Suprapubic skin (tissue), 2 donors: ENCODE results near the gene SYNE2.

Source experiments
- EP300 ChIP-seq: sonication (generic); formaldehyde crosslinking; IDR thresholded peaks from one replicate; pipeline ENCODE4 v1.6.1; 2017; ENCODE audit warnings: antibody characterized with exemption
- POLR2A ChIP-seq, 2 donors: fragments of 450-650 bp; IDR thresholded peaks; one replicate each; pipeline ENCODE4 v1.6.1; 2017; ENCODE audit warnings: antibody characterized with exemption in 2 of 2, mild to moderate bottlenecking in 2 of 2, moderate library complexity in 2 of 2

- TF ChIP-seq POLR2A (IDR thresholded peaks at IDR 0.05) (no peak), EP300 (no peak)
These were observed 57.2 kb downstream of the SYNE2 start for GRCh38 chr14:63909984-63910383.
